Fibroblast of skin of right quadriceps (primary cell): Measurements from ENCODE around the gene JPH2.

Experiments
- DNase-seq: peaks from one replicate; pipeline ENCODE4 v3.0.0-alpha.2; 2013

JPH2 gene

DNA sequence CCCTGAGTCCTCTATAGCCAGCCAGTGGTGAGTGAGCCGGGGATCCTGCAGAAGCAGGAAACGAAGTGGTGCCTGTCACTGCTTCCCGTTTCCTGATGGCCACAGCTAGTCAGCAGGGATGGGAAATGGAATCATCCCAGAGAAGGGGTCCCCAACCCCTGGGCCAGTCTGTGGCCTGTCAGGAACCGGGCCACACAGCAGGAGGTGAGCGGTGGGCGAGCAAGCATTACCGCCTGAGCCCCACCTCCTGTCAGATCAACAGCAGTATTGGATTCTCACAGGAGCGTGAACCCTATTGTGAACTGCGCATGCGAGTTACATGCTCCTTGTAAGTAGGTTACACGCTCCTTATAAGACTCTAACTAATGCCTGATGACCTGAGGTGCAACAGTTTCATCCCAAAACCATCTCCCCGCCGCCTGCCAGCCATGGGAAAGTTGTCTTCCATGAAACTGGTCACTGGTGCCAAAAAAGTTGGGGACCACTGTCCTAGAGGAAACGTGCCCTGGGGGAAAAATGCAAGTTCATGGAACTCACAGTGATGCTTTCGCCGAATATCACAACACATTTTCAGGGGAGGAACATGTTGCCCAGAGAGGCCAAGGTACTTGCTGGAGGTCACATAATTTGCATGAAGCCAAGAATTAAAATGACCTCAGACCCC, 113.8 kb downstream of the JPH2 start:
- no peak for DNase-seq

DNA sequence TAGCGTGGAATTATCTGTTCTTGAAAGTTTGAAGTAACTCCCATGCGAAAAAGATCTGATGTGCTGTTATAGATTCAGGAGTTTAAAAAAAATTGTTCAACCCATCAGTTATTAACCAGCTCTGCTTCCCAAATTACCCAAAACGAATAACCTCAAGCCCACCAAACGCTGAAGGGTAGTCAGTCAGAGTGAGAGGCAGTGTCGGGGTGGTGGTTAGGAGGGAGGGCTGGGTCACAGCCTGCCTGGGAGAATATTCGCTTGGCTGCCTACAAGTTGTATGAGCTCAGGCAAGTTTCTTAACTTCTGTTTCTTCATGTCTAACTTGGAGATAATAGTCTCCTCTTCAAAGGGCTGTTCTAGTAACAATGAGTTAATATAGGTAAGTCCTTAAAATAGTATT, 114.6 kb downstream of the JPH2 start:
- DNase-seq = no peak

DNA sequence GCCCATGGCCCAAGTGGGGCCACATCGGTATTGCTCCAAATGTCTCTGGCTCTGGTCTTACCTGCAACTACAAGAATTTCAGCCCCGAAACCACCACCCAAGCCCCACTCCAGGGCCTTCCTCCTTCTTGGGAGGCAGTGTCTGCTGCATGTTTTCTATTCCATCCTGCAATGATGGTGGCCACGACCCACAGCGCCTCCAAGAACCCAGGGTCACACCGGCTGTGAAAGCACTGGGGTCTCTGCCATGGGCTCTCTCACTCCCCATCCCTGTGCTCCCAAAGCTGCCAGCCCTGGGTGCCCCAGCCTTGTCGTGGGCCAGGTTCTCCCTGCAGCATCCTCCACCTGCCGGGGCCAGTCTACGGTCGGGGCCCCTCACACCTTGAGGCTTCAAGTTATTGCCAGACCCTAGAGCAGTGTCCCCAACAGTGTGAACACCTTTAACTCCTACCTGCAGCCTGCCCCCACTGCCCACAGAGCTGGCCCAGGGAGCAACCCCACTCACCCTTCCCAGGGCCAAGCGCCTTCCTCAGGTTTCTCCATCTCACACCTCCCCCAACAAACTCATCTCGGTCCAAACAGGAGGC, 115.4 kb downstream of the JPH2 start:
- DNase-seq = no peak

DNA sequence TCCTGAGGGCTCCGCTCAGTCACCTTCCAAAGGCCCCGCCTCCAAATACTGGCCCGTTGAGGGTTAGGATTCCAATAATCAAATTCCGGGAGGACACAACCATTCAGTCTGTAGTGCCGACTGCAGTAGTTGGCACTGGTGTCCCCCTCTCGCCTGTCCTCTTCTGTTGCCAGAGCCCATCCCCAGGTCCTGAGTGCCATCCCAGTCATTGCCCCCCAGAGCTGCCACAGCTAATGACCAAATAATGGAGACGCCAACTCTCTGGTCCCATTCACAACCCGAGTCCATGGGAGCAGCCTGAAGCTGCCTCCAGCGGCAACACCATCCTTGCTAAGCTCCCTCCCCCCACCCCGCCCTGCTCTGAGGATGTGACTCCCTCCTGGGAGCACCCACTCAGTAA, 115.9 kb downstream of the JPH2 start:
- DNase-seq = no peak

DNA sequence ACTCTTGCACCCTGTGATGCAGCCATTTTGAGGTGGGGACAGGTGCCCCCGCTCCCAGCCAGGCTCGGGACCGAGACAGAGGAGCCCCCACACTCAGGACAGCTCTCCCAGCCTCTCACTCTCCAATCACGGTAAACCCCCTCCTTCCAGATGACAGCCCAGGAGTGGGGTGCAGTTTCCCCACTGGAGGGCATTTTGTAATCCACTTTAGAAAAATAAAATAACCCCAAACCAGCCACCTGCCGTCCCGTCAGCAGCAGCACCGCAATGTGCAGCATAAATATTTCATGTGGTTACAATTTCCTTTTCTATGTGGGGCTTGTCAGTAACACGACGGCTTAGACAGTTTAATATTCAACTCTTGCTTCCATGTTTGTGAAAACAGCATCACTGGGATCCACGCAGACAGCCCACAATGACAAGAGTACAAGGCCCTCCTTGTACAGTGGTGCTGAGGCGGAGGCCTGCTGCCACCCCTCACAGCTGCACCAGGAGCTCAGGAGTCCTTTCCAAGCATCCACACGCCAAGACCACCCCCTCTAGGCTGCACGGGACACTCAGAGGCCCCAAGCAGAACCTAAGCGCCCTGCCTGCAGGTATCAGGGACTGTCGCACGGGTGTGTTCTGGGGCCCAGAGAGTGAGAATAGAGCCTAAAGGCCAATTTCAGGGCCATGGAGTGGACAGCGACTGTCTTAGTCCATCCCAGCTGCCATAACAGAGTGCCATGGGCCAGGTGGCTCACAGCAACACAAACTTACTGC, 116.7 kb downstream of the JPH2 start:
- no peak for DNase-seq

DNA sequence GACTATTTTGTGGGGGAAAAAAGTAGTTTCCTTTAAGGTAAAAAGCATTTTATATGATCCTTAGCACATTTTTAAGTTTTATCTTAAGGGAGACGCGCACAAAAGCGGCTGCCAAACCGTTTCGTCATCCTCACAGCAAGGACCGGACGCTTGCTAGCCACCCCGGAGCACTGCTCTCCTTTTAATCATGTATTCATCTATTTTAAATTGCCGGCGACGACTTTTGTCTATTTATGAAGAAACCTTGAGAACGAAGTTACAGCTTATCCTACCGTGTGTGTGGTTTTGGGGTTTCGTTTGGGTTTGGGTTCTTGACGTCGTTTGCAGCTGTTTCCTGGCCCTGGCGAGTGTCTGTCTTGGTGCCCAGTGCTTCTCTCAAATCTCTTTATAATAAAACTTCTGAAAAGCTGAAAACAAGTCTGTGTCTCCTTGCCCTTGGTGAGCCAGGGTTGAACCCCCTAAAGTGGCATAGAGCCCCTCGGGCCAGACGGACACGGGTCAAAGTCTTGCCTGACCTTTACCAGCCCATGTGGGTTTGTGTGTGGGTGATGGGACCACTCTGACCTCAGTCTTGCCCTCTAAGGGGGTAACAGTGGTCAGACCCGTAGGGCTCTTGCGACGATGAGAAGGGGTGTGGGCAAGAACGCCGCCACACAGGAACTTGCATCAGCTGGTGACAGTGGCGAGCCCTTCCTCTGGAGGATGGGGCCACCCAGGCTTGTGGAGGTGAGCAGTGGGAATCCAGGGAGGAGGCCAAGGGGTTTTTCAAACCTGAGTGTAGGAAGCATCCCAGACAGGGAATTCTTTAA, 117.6 kb downstream of the JPH2 start:
- no peak for DNase-seq

DNA sequence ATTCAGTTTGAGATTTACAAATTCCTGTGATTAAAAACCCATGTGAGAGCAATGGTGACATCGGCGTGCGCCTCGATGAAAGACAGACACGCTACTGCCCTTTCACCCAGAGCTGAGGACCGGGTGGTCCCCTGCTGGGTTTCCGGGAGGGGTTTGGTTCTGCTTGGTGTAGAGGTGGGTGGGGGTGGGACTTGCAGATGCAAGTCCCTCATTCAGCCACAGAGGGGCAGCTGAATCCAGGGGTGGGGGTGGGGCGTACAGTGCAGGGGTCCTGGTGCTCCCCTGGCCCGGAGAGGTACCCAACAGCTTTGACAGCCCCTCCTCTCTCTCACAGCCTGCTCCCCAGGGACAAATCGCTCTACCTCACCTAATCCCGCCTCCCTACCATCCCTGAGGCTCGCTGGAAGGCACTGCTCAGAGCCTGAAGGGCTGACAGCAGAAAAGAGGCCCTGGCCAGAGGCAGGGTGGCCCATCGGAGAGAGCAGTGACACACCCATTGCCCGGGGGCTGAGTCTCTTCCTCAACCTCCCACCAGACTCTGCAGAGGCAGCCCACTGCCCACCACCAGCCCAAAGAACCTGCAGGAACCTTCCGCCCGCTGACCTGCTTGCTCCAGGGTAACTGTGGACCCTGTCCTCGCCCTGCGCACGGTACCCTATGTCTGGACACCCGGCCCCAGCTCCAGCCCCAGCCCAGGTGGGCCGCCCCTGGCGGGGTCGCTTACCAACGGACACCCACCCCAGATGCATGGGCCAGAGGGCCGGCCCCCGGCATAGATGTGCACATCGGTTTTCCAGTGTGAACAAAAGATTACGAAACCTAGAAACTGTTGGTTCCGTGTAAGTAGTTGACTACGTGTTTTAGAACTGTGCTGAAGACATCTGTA, 118.4 kb downstream of the JPH2 start:
- DNase-seq = no peak

DNA sequence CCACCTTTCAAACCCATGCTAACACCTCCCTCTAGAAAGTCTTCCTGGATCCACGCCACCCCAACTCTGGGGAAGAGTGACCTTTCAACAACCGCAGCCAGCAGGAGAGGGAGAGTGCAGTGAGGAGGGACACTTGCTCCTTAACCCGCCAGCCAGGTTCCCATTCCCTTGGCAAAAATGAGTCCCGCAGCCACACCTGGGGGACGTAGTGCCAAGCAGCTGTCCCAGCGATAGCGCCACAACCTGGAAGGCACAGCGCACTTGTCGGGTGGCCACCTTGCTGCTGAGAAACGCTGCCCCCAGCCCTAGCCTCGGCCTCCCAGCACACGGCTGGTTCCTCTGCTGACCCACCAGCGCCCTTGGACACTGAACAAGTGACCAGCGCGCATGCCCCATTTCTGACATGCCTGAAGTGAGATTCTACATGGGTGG, 119.3 kb downstream of the JPH2 start:
- DNase-seq = no peak

DNA sequence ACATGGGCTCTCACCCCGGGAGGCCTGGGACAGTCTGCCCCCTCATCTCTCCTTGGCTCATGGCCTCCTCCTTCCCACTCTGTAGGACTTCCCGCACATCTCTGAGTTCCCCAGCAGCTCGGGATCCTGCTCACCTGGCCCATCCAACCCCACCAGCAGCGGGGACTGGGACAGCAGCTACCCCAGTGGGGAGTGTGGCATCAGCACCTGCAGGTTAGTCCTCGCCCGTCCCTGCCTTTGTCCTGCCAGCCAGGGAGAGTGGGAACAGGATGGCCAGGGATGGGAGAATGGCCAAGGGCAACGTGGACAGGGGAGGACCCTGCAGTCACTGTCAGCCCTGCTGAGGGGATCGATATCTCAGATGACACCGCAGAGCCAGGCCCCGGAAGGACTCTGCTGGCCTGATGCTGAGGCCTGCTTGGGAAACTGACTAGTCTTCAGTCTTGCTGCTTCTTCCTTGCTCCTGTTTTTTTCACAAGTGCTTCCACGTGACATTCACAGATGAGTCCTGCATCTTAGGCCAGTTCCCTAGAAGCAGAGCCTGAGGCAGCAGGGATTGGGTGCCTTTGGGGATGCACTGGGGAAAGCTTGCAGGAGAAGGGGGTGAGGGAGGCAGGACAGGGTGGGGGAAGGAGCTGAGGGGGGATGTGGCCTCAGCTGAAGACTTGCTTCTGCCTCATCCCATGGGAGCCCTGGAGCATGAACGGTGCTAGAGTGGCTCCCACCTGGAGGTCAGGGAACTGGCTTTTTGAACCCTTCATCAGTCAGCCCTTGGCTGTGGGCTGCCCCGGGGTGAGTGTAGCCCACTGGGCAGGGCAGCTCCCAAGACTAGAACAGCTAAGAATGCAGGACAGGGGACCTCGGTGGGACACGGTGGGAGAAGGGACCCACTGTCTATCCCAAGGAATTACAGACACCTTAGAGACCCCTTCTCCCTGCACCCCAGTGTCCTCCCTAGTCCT, 120.1 kb downstream of the JPH2 start:
- DNase-seq = no peak

DNA sequence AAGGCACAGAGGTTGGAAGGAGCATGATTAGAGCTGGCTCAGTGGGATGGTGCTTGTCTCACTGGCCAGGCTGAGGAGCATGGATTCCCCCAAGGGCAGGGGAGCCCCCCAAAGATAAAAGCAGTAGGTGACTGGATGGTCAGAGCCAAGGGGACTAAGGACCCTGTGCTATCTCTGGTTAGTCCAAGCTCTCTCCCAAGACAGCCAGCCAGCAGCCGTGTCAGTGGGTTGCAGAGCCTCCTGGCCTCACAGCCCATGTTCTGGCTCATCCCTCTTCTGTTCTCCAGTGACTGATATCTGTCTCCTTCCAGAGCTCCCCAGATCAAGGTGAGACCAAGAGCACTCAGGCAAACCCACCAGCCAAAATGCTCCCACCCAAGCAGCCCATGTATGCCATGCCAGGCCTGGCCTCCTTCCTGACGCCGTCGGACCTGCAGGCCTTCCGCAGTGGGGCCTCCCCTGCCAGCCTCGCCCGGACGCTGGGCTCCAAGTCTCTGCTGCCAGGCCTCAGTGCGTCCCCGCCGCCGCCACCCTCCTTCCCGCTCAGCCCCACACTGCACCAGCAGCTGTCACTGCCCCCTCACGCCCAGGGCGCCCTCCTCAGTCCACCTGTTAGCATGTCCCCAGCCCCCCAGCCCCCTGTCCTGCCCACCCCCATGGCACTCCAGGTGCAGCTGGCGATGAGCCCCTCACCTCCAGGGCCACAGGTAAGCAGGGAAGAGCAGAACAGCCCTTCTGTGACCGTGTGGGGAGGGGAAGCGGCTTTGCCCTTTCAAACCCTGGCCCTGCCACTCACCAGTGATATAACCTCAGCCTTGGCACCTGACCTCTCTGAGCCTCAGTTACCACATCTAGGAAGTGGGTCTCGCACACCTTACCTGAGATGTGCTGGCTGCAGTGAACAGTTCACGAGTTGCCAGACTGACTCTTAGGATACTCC, 121.3 kb downstream of the JPH2 start:
- DNase-seq = no peak

DNA sequence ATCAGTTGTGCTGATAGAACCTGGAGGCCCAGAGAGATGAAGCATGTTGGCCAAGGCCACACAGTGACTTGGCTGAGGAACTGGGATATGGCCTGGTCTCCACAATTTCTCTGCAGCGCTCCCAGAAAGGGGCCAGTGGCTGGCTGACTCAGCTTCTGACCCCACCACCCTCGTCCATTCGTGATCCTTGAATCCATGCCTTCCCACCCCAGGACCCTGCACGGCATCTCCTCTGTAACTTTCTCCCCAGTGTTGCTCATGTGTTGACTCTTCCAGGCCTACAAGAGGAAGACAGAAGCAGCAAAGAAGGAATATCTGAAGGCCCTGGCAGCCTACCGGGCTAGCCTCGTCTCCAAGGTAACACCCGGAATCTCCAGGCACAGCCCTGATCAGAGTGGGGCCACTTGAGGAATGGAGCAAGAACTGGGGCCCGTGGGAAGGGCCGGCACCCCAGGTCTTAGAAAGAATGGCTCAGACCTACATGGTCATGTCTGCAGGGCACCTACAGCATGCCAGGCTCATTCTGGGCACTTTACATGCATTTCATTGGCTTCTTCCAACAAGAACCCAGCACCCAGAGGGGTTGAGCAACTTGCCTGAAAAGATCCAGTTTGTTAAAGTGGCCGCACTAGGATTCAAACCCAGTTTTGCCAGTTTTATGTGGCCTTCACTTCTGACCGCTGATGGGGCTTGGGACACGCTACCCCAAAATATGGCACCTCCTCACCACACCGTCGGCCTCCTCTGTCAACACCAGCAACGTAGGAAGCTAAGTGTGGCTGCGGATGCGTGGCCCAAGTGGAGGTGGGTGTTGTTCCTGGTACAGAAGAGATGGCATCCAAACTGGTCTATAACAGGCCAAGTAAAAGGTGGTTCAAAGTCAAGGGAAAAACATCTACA, 122.2 kb downstream of the JPH2 start:
- DNase-seq = no peak
